Lung (tissue), 12 donors: ENCODE results near the gene ZNF467. TPM values are rescaled to one million over a fixed set of nuclear protein-coding genes. Genes with fewer than 3 reads are reported as not detected.

Source experiments
- ATAC-seq: fragments of 200-7000 bp; cut with Tn5 transposase; one replicate; pipeline ENCODE4 v1.9.1; 2020; ENCODE audit warnings: moderate number of reproducible peaks; ENCODE audit not compliant: insufficient read depth, low FRiP score
- DNase-seq, 3 donors: peaks; one replicate each; pipeline ENCODE4 v3.0.0-alpha.2; 2013 to 2017
- H3K27ac ChIP-seq, 2 donors: one replicate each; pipeline ENCODE4 v1.5.1; 2013; ENCODE audit warnings: mild to moderate bottlenecking in 2 of 2, moderate library complexity in 2 of 2, control low read depth in 1 of 2, inconsistent platforms in 1 of 2, low read depth in 1 of 2, low read length in 1 of 2
- H3K27me3 ChIP-seq, 3 donors: one replicate each; pipeline ENCODE4 v1.5.1; 2013; ENCODE audit warnings: low read length in 2 of 3; ENCODE audit not compliant: control insufficient read depth in 3 of 3, insufficient read depth in 3 of 3
- H3K36me3 ChIP-seq, 4 donors: one replicate each; pipeline ENCODE4 v1.5.1; 2013; ENCODE audit warnings: low read length in 4 of 4, mild to moderate bottlenecking in 1 of 4, moderate library complexity in 1 of 4; ENCODE audit not compliant: control insufficient read depth in 4 of 4, insufficient read depth in 4 of 4
- H3K4me1 ChIP-seq, 5 donors: one replicate each; pipeline ENCODE4 v1.5.1; 2013; ENCODE audit warnings: low read length in 5 of 5, mild to moderate bottlenecking in 2 of 5, moderate library complexity in 1 of 5; ENCODE audit not compliant: control insufficient read depth in 5 of 5, insufficient read depth in 5 of 5
- H3K4me3 ChIP-seq: one replicate; pipeline ENCODE4 v1.5.1; 2013; ENCODE audit warnings: mild to moderate bottlenecking, control low read depth, moderate library complexity
- H3K9ac ChIP-seq, 2 donors: one replicate each; pipeline ENCODE4 v1.5.1; 2013; ENCODE audit warnings: low read length in 2 of 2, control low read depth in 1 of 2; ENCODE audit not compliant: insufficient read depth in 1 of 2
- H3K9me3 ChIP-seq, 4 donors: one replicate each; pipeline ENCODE4 v1.5.1; 2013; ENCODE audit warnings: low read length in 3 of 4, mild to moderate bottlenecking in 1 of 4, moderate library complexity in 1 of 4; ENCODE audit not compliant: control insufficient read depth in 4 of 4, insufficient read depth in 3 of 4
- CTCF ChIP-seq: IDR thresholded peaks from 2 replicates; pipeline ENCODE4 v1.5.1; 2012; ENCODE audit warnings: mild to moderate bottlenecking; ENCODE audit errors: control extremely low read depth, extremely low read depth
- WGBS, 2 donors: extraction: QIAGEN DNeasy Blood & Tissue Kit; methylation state at CpG; one replicate each; pipeline ENCODE4 v1.1.7; 2013; 5-methylcytosine and 5-hydroxymethylcytosine counted together
- polyA plus RNA-seq, 2 donors: library from polyadenylated mRNA; stranded (reverse); fragments of 200-250 nt; gene quantifications; one replicate each; pipeline ENCODE4 v1.2.1, GENCODE V29; 2013
- total RNA-seq, 2 donors: library from RNA; depleted of rRNA in 1 of 2; stranded (reverse); fragments of >200 nt in 1 of 2; gene quantifications; one replicate each; pipeline ENCODE4 v1.2.1, GENCODE V29; 2014 to 2021
- donor health status: control.
- donor health status: control.
- donor health status: Bipolar disorder and iron deficiency.
- donor health status: healthy.
- donor health status: DM: yes; HTN: yes; CAD: no.

The ZNF467 gene
- total and polyA plus RNA-seq, 4 donors: 9.8 to 27.2 (median 14.9) TPM

- ATAC-seq (no peak), DNase-seq (no peak)
- no peak overlapping the region for H3K9ac ChIP-seq
- no peaks in the 10 kb centered on the region for H3K36me3 ChIP-seq
- peaks cover 5 to 18% (median 5%) of the 10 kb centered on the region in 3 donors for H3K27me3 ChIP-seq
- H3K27ac ChIP-seq: no peak overlapping the region
- H3K4me3 ChIP-seq: no peak overlapping the region
- no peaks in the 10 kb centered on the region for H3K9me3 ChIP-seq
- peaks cover 0 to 14% (median 0%) of the 10 kb centered on the region in 5 donors for H3K4me1 ChIP-seq
- 96 to 98% methylated on average over 21 of the region's 21 CpGs for WGBS, 2 donors
- TF ChIP-seq CTCF: no peak
Measured at GRCh38 chr7:149791411-149792219, 18.2 kb upstream of the ZNF467 start.

GRCh38 chr7:149790754-149791360 is 17.5 kb upstream of the ZNF467 start:
- Histone ChIP-seq H3K4me1 (peaks cover 0 to 14% (median 0%) of the 10 kb centered on the region in 5 donors), H3K9me3 (no peaks in the 10 kb centered on the region), H3K27me3 (peaks cover 5 to 18% (median 5%) of the 10 kb centered on the region in 3 donors), H3K9ac (no peak overlapping the region), H3K4me3 (no peak overlapping the region), H3K27ac (no peak overlapping the region), H3K36me3 (no peaks in the 10 kb centered on the region)
- no peak for TF ChIP-seq CTCF
- no peak for DNase-seq
- no peak for ATAC-seq
- 92 to 98% methylated on average over 14 of the region's 14 CpGs for WGBS, 2 donors

GRCh38 chr7:149790146-149790548 is 16.8 kb upstream of the ZNF467 start:
- H3K9me3 ChIP-seq: no peaks in the 10 kb centered on the region
- peaks cover 5 to 18% (median 5%) of the 10 kb centered on the region in 3 donors for H3K27me3 ChIP-seq
- DNase-seq (peak; percentile 28 to 58 (median 52)), ATAC-seq (no peak)
- no peaks in the 10 kb centered on the region for H3K36me3 ChIP-seq
- H3K4me3 ChIP-seq: no peak overlapping the region
- 8 to 10% methylated on average over 28 to 56 of the region's 56 CpGs for WGBS, 2 donors
- H3K9ac ChIP-seq: no peak overlapping the region
- no peak overlapping the region for H3K27ac ChIP-seq
- H3K4me1 ChIP-seq: peaks cover 0 to 14% (median 0%) of the 10 kb centered on the region in 5 donors
- no peak for TF ChIP-seq CTCF
